Coronary artery (tissue), 2 donors: ENCODE results near the gene OSBPL9.

Source experiments
- DNase-seq: peaks from one replicate; pipeline ENCODE4 v3.0.0-alpha.2; 2017; ENCODE audit warnings: low spot score
- H3K27ac ChIP-seq, 2 donors: fragments of 200-600 bp; sonication (generic); one replicate each; pipeline ENCODE4 v1.5.1; 2016 to 2019
- H3K4me3 ChIP-seq: fragments of 200-600 bp; sonication (generic); 2 replicates; pipeline ENCODE4 v1.5.1; 2016; ENCODE audit warnings: mild to moderate bottlenecking, moderate library complexity
- TF ChIP-seq, protein P1 (sequence below): fragments of 200-600 bp; sonication (generic); IDR thresholded peaks from one replicate; pipeline ENCODE4 v1.5.1; 2019; ENCODE audit warnings: antibody characterized with exemption

OSBPL9 gene

DNA sequence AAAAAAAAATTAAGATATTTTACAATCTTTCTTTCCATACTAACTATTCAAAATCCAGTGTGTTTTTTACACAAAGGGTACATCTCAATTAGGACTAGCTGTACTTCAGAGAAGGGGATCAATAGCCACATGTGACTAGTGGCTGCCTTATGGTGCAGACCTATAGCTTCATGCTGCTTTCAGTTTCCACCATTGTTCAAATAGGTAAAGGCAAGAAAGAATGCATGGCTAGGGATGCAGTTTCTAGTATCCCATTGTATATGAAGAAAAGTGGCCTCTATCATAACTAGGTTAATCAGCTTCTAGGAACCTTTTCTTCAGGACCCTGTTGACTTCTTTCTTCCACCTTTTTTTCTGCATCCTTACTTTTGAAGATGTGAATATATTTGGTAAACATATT, 35.7 kb downstream of the OSBPL9 start:
- no peak for DNase-seq
- Histone ChIP-seq H3K4me3 (no peak overlapping the region), H3K27ac (no peak overlapping the region)
- TF ChIP-seq, protein P1, sequence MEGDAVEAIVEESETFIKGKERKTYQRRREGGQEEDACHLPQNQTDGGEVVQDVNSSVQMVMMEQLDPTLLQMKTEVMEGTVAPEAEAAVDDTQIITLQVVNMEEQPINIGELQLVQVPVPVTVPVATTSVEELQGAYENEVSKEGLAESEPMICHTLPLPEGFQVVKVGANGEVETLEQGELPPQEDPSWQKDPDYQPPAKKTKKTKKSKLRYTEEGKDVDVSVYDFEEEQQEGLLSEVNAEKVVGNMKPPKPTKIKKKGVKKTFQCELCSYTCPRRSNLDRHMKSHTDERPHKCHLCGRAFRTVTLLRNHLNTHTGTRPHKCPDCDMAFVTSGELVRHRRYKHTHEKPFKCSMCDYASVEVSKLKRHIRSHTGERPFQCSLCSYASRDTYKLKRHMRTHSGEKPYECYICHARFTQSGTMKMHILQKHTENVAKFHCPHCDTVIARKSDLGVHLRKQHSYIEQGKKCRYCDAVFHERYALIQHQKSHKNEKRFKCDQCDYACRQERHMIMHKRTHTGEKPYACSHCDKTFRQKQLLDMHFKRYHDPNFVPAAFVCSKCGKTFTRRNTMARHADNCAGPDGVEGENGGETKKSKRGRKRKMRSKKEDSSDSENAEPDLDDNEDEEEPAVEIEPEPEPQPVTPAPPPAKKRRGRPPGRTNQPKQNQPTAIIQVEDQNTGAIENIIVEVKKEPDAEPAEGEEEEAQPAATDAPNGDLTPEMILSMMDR, result no peak

DNA sequence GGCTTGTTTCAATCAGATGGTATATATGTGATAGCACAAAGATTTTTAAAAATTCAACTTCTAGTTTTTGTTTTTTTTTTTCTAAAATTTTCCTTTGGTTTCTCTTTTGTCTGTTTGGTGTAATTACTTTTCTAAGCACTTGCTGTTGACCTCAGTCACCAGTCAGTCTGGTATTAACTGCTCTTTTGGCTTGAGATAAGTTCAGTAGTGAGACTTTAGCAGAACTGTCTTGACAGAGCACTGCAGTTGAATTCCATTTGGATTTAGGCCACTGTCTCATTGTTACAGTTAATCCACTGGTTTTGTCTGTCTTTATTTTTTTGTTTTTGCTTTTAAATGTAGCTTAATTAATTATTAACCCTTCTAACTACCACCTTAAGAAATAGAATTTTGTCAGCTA, 36.2 kb downstream of the OSBPL9 start:
- no peak for DNase-seq
- Histone ChIP-seq H3K4me3 (no peak overlapping the region), H3K27ac (no peak overlapping the region)
- TF ChIP-seq, protein P1, result no peak

DNA sequence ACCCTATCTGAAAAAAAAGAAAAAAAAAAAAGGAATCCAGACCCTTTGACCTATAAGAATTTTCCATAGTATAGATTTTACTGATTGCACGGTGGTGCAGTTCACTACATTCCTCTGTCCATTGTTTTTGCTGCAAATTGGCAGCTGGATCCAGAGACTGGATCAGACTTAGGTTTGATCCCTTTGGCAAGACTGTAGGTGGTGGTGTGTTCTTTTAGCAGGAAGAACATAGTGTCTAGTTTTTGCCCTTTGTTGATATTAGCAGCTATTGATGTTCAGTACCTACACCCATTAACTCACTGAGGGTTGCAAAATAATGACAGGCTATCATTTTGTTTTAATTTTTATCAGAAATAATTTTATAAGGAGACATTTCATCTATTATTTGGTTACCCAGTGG, 37.1 kb downstream of the OSBPL9 start:
- DNase-seq, result no peak
- Histone ChIP-seq H3K27ac (no peak overlapping the region), H3K4me3 (no peak overlapping the region)
- TF ChIP-seq, protein P1, result no peak

DNA sequence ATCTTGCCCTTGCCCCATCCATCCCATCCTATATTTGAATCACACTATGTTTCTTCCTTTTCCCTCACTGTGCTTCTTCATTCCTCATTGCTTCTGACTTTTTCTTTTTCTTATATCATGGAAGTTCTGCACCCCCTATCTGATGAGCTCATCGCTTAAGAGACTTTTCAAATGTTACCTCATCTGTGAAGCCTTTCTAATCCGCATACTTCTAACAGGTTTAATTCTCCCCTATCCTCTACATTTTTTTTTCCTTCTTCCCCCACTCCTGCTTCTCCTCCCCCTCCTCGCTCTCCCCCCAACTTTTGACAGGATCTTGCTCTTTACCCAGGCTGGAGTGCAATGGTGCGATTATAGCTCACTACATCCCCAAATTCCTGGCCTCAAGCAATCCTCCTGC, 39.5 kb downstream of the OSBPL9 start:
- TF ChIP-seq, protein P1, result no peak
- no peak for DNase-seq
- H3K4me3 ChIP-seq, result no peak overlapping the region
- no peak overlapping the region for H3K27ac ChIP-seq

DNA sequence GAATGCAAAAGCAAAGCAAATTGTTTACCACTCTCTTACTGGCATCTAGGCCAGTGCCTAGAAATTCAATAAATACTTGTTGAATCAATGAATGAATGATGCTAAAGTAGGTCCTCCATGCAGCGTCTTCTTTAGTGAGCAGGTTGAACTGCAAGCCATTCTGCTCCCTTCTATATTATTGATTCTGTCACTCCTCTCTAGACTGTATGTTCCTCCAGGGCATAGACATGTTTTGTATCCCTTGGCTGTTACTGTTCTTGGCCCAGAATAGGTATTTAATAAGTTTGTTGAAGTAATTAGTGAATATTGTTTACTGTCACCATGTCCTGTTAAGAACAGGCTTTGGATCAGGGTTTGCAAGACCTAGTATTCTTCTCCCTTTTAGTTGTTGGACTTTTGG, 43.7 kb downstream of the OSBPL9 start:
- peak overlapping the region; percentile 32 to 63 for H3K27ac ChIP-seq
- H3K4me3 ChIP-seq, result no peak overlapping the region
- no peak for DNase-seq
- TF ChIP-seq, protein P1, result no peak

DNA sequence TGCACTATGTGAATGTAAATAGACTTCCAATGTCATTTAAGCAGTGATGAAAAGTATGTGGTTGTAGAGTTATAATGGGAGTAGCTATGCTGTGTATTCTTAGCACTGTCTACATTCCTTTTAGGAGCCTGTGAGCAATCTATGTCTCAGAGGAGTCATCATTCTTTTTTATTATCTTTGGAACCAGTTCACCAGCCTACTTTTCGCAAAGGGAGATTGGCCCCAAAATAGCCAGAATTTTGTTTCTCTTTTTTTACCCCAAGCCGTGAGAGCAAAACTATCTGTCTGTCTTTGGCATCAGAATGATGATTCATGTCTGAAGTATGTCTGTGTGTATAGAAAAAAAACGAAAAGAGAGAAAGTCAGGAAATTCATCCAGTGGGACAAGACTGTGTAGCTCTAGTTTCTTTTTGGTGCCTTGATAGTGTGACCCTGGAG, 44.2 kb downstream of the OSBPL9 start:
- H3K4me3 ChIP-seq, result no peak overlapping the region
- DNase-seq, result no peak
- peak overlapping the region; percentile 32 to 63 for H3K27ac ChIP-seq
- TF ChIP-seq, protein P1, result no peak

DNA sequence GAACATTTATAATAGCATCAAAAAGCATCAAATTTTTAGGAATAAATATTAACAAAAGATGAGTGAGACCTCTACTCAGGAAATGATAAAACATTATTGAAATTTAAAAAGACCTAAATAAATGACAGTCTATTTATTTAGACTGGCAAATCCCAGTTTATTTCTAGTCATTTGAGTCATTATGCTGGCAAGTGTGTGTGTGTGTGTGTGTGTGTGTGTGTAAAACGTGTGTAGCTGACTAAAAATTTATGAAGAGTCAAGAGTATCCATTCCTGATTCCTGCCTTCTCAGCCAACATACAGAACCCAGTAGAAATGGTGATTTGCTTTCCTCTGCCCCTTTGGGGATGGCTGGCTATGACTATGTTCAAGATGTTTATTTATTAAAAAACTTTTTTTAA, 46.2 kb downstream of the OSBPL9 start:
- TF ChIP-seq, protein P1, result no peak
- Histone ChIP-seq H3K27ac (peak overlapping the region in 1 of 2 donors; percentile 44), H3K4me3 (no peak overlapping the region)
- DNase-seq, result no peak
